Femur (tissue), 1 donor: ENCODE data around the gene PPP6R3.
A peak's percentile ranks its signal among the peaks of the same experiment; 100 is the strongest.

ENCODE experiments used
- DNase-seq: peaks from one replicate; pipeline ENCODE4 v3.0.0-alpha.2; 2017

PPP6R3 gene

DNA sequence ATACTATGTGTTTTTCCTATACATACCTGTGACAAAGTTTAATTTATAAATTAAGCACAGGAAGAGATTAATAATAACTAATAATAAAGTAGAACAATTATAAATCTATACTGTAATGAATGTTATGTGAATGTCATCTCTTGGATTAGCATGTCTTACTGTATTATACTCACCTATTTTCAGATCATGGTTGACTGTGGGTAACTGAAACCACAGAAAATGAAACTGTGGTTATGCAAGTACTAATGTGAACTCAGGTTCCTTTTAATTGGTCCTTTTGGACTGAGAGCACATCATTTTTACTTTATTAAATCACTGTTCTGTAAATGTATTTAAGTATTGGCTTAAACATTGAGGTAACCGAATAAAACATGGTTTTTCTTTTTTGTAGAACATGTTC, 108.8 kb downstream of the PPP6R3 start:
- DNase-seq, result no peak

DNA sequence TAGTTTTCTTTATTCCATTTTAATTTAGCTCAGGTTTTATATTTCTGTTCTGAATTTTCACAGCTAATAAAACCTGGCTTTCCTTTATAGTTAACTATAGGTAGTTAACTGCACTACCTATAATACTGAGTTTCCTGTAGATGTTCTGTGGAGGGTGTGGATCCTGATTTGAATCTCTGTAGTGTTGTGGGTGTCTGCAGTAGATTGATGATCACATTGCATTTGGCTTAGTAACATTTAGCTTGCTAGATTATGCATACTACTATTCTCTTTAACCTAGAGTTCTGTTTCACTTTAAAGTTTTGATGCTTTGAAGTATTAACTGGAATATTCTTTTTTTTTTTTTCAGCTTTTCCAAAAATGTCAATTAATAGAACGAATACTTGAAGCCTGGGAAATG, 110.1 kb downstream of the PPP6R3 start:
- DNase-seq, result no peak

GRCh38 chr11:68574308-68574707, 113.8 kb downstream of the PPP6R3 start:
- no peak for DNase-seq

GRCh38 chr11:68575025-68575665, 114.6 kb downstream of the PPP6R3 start:
- no peak for DNase-seq

GRCh38 chr11:68579455-68579854, 118.9 kb downstream of the PPP6R3 start:
- DNase-seq, result no peak

- no peak for DNase-seq
Measured at GRCh38 chr11:68581439-68581838, 120.9 kb downstream of the PPP6R3 start.

- DNase-seq, result no peak
Measured at GRCh38 chr11:68581901-68582300, 121.3 kb downstream of the PPP6R3 start.

GRCh38 chr11:68582416-68583040, 122.0 kb downstream of the PPP6R3 start:
- no peak for DNase-seq

GRCh38 chr11:68583041-68583446, 122.5 kb downstream of the PPP6R3 start:
- no peak for DNase-seq

DNA sequence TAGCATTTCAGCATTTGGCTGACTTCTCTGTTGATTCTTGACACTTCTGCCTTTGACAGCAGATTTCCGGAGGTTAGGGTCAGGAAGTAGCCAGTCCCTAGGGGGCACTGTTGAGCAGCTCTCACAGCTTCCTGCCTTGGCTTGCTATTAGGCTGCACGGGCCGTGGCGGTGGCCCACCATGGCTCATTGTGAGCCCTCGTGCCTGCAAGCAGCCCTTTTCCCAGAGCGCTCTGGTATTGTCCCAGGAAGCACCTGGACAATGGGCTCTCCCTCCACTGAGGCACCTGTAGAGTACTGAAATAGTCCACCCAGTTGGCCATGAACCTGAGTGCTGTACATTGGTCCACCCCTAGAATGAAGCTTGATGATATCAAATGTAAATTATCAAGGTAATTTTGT, 123.5 kb downstream of the PPP6R3 start:
- peak; percentile 36 for DNase-seq

DNA sequence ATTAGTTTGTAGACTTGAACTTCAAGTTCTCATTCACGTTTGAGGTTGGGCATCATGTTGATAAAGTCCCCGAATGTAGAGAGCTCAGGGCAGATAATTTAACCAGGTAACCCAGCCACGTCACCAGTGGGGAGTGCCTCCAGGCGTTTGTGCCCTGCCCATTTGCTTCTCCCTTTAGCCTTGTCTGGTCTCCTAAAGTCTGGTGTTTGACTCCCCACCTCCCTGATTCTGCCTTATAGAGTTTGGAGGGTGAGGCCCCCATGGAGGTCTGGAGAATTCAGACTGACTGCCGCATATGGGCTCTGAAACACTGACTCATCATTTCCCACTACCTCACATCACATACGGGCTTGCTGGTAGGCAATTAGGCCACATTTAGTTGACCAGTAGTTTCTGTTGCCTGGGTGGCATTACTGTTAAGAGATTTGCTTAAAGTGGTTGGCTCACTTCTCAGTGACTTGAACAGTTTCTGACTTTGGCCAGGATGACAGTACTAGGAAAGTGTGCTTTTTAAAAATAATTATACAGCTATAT, 124.5 kb downstream of the PPP6R3 start:
- DNase-seq, result no peak

DNA sequence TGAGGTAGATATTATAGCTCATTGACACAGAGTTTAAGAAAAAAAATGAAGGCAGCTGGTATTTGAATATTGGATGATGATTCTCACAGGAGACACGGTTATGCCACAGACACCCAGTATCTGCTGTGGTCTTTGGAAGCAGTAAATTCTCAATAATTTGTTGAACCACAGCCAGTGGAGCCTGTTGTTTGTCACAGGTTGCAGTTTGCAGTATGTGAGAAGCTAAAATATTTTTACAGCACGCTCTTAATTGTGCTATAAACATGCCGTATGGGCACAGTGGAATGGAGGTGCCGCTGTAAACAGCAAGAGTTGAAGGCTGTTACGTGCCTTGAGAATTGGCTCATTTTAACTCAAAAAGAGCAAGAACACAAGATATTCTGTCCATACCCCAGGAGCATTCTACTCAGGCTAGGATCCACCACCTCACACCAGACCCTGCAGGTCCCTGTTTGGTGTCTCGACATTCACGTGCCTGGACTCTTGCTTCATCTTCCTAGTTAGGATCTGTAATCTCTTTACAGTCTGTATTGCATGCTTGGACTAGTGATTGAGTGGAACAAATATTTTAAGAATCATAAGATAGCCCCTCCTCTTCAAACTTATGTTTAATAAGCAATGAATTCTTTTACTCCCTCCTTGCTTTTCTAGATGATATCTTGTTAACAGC, 129.1 kb downstream of the PPP6R3 start:
- DNase-seq, result no peak

DNA sequence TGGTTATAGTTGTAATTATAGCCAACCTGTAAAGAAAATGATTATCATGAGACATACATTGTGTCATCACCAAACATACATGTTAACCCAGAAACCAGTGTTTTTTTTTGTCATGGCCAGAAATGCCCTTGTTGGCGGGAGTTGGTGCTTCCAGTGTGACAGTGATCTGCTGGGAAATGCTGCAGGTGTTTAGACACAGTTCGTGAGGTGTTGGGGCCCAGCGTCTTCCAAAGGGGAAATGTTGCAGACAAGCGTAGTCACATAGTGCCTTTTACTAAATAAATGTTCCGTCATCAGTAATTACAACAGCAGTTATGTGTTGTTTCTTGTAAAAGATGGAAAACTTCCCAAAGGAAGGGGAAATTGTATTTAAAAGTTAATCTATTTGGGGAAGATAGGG, 131.2 kb downstream of the PPP6R3 start:
- DNase-seq, result no peak

- no peak for DNase-seq
Measured at GRCh38 chr11:68593441-68593840, 132.9 kb downstream of the PPP6R3 start.

- DNase-seq, result no peak
Measured at GRCh38 chr11:68594123-68594522, 133.6 kb downstream of the PPP6R3 start.

- DNase-seq, result no peak
Measured at GRCh38 chr11:68596231-68596630, 135.7 kb downstream of the PPP6R3 start.

DNA sequence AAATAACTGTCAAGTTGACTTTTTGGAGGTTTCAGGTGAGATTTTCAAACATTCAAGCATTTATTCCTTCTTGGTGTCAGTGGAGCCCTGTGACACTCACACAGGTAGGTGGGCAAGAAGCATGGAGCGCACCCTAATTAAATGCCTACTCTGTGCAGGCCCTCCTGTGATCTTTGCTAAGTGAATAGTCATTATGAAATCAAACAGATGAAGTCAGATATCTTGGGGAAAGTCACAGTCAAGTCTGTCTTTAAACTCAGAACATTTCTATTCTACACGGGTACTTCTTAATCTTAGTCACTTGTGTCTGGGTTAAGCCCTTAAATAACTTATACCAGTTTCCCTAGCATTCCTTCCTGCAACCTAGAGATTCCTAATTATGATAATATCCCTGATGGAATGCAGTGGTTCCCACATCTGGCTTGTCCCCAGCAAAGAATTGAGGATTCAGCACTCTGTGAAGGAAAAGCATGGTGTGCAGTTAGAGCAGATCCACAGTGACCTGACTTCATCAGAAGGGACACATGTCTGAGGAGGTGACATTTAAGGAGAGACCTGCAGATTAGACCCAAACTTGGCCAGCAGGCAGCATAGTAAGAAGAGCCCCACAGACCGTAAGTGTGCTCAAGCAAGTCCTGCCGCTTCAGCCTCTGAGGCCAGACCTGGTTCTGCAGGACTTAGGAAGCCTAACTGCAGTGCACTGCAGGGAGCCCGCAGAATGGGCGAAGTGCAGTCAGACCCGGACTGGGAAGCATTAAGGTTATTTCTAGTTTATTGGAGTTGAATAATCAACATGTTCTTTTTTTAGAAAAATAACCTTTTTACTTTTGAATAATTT, 138.5 kb downstream of the PPP6R3 start:
- no peak for DNase-seq

DNA sequence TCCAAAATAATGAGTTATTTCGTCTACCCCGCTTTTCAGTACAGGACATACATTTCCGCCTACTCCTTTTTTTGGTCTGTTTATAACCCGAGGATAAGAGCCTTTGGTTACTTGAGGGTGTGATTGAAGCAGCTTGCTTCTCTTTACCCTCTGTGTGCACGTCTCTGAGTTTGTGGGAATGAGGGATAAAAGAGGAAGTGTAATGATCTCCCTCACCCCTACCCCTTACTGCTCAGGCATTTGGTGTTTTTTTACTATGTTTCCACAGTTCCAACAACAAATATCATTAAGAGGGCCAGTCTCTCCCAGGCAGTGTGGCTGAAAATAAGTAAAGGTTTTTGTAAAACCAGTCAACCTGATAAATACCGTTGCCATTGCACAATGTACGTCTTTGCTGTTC, 140.6 kb downstream of the PPP6R3 start:
- no peak for DNase-seq

DNA sequence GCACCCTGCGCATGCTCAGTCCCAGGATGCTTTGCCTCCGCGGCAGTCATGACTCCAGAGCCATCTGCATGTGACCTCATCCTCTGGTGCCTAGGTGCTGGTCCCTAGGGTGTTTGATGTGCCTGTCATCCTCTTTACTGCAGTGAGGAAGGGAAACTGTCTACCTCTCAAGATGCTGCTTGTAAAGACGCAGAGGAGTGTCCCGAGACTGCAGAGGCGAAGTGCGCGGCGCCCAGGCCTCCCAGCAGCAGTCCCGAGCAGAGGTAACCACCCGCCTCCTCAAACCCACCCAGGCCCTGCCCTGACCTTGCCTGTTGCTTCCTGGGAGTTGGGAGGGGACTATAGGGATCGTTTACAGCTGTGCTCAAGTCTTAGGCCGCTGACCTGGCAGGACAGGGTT, 149.2 kb downstream of the PPP6R3 start:
- no peak for DNase-seq

- DNase-seq, result no peak
Measured at GRCh38 chr11:68610452-68611116, 150.0 kb downstream of the PPP6R3 start.

DNA sequence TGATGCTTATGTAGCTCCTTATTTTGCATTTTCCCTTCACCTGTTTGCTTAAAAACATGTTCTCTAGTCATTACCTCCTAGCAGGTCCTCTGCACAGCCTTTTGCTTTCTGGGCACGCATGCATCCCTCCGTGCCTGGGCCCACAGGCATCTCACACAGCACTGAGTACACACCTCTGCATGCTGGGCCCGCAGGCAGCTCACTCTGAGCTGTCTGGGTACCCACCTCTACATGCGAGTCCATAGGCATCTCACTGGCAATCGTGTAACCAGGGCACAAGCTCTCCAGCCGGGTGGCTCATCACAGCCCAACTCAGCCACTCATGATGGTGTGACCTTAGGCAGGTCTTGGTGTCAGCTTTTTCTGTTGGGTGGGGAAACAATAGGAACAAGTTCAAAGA, 155.1 kb downstream of the PPP6R3 start:
- no peak for DNase-seq

DNA sequence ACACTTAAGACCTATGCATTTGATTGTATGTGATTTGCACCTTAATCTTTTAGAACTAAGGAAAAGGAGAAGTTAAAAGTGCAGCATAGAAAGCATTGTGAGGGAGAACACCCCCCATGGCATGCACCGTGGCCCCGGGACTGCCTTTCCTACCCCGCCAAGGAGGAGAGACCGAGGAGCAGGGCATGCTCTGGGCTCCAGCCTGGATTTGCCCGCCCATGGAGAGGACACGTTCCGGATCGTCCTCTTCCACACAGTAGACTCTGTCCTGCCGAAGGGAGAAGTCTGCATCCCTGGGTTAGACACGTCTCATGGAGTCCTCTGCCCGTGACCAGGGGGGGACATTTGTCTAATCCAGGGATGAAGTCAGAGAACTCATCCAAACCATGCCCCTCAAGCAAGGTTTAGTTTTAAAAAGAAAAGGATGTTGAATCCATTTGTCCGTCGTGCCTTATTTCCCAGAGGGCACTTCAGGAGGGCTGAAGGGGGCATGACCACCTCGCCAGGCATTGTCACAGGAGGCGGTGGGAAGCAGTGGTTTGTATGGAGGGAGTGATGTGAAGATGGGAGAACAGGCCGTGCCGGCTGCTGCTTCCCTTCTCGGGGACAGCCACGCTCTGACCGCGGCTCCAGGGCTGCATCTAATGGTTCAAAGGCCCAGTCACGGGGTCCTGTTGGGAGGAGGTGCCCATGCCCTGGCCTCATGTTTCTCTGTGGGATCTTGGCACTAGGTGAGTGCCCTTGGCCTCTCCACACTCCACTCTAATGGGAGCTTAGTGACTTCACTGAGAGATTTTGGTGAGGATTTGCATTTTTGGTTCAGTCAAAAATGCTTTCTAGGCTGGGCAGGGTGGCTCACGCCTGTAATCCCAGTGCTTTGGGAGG, 157.6 kb downstream of the PPP6R3 start:
- no peak for DNase-seq
